HG02938 (cell line): ENCODE results near the gene ARF1.

ENCODE experiments used
- ATAC-seq: cut with Tn5 transposase; IDR thresholded peaks from one replicate; pipeline ENCODE4 v1.9.1; 2021; ENCODE audit warnings: mild to moderate bottlenecking, moderate library complexity; ENCODE audit not compliant: unreplicated experiment

Gene ARF1

GRCh38 chr1:228048659-228049298 is 33.7 kb upstream of the ARF1 start:
- ATAC-seq = no peak

GRCh38 chr1:228050571-228051231 is 31.8 kb upstream of the ARF1 start:
- no peak for ATAC-seq

- ATAC-seq = no peak
Measured at GRCh38 chr1:228058172-228058948, 24.1 kb upstream of the ARF1 start.

GRCh38 chr1:228058949-228059633 is 23.4 kb upstream of the ARF1 start:
- no peak for ATAC-seq

GRCh38 chr1:228059634-228060457 is 22.7 kb upstream of the ARF1 start:
- no peak for ATAC-seq

GRCh38 chr1:228060458-228061190 is 21.9 kb upstream of the ARF1 start:
- ATAC-seq = no peak

- ATAC-seq = no peak
Measured at GRCh38 chr1:228061411-228062084, 21.0 kb upstream of the ARF1 start.

GRCh38 chr1:228062085-228062791 is 20.3 kb upstream of the ARF1 start:
- no peak for ATAC-seq

- ATAC-seq = no peak
Measured at GRCh38 chr1:228062812-228063211, 19.7 kb upstream of the ARF1 start.

- ATAC-seq = no peak
Measured at GRCh38 chr1:228063251-228064191, 19.0 kb upstream of the ARF1 start.

GRCh38 chr1:228064296-228064695 is 18.2 kb upstream of the ARF1 start:
- ATAC-seq = no peak

- ATAC-seq = no peak
Measured at GRCh38 chr1:228064741-228065542, 17.6 kb upstream of the ARF1 start.

GRCh38 chr1:228065543-228066347 is 16.8 kb upstream of the ARF1 start:
- no peak for ATAC-seq

GRCh38 chr1:228066416-228066815 is 16.1 kb upstream of the ARF1 start:
- ATAC-seq = no peak

- no peak for ATAC-seq
Measured at GRCh38 chr1:228066891-228067654, 15.4 kb upstream of the ARF1 start.
